Fibroblast of skin of scalp (primary cell): ENCODE data around the gene SLX4IP.

Source experiments
- DNase-seq: peaks from one replicate; pipeline ENCODE4 v3.0.0-alpha.2; 2013

Gene SLX4IP

DNA sequence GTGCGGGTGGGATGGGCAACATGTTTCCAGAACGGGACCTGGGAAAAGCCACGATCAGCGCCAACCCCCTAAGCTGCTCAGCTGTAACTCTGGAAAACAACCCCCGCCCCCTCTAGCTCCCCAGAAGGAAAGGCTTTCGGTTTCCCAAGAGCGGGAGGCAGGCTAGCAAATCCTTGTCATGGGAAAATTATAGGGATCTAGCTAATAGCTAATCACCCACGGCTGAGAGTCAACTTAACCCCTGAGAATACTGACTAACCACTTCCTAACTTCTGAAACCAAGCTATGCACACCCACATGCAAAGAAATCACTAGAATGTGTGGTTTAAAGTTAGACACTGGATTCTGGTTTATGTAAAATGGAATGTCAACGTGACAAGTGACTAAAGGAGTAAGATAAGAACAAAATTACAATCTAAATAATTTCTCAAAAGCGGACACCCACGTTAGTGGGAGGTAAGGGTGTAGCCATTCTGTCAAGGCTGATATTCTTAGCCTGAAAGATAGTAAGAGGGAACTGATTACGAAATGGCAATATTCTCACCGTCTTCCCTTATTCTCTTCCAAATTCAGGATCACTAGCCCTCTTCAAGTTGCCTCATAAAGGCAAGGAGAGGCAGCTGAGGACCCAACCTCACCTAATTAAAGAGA, 218.6 kb downstream of the SLX4IP start:
- peak; percentile 89 for DNase-seq

- DNase-seq, result no peak
Observed at GRCh38 chr20:10654250-10654610, 219.1 kb downstream of the SLX4IP start.

DNA sequence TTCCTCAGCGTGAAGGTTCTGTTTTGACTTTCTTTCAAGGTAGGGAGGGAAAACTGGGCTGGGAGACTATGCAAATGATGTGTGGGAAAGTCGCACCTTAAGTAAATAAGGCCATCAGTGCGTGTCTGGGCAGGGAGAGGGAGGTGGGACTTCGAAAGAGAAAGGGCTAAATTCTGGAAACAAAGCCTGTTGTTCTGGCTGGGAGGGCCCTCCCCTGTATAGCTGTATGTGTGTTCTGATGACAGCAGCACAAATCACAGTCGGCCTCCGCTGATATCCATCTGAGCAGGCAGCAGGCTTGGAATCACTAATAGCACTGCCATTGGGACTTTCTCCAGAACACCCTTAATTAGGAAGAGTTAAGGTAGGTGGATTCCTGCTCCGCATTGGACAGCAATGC, 219.5 kb downstream of the SLX4IP start:
- no peak for DNase-seq

DNA sequence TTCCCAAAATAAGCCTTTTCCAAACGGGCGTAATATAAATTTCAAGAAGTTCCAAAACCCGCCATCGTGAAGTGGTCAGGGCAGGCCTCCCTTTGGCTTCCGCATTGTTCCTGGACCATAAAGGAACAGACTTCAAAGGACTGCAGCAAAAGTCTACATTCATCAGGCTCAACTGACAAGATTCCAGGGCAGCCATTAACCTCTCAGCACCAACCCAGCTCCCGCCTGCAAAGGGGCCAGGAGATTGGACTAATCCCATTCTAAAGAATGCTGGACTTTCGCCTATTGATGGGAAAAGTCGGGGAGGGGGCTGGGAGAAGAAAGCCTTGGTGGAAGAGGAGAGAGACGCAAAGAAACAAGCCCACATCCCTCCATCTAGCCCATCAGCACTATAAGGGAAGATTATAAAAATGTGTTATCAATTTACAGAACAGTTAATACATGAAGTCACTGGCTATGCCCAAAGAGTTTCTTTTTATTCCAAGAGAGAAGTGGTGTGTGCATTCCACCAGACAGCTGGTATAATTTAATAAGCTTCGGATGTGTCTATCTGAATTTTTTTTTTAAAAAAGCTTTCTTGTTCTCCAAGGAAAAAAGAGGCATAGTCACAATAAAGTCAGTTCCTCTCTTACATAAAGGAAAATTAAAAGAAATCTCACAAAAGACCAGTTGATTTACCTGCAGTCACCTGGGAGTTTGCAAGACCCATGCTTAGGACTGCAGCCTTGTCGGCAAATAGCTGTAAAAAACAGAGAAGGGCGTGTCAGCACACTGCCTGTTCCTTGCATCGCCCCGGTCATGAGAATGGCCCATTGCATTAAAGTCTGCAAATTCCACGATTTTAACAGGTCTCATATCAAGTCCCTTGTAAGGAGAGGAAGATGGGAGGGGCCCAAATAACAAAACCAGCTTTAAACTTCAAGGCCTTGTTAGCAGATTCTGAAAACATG, 220.9 kb downstream of the SLX4IP start:
- no peak for DNase-seq

GRCh38 chr20:10657453-10657852, 222.3 kb downstream of the SLX4IP start:
- DNase-seq, result no peak

DNA sequence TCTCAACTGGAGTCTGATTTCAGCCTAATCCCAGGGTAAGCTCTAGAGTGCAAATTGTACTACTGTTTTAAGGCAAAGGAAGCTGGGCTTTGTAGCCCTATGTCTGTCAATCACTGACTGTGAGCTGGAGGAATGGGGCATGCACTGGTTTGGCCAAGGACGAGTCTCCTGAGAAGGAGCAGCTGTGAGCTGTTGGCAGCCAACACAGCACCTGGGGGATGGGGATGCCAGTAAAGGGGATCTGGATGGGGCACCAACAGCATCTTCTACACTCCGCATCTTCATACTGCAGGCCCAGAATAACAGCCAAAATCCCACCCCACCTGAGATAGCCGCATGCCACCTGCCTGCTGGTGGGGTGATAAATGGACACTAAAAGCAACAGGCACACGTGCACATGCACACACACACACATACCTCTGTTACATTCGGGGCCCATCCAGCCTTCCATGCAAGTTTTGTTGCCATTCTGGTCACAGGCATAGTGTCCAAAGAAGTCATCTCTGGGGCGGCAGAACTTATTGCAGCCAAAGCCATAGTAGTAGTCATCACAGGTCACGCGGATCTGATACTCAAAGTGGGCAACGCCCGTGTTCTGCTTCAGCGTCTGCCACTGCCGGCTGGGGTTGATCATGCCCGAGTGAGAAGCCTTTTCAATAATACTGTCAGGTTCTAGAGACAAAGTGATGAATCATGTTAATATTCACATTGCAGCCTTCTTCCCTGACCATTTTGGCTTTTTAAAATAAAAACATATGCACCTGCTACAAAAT, 223.1 kb downstream of the SLX4IP start:
- DNase-seq, result no peak

GRCh38 chr20:10658876-10659632, 223.9 kb downstream of the SLX4IP start:
- DNase-seq, result no peak

GRCh38 chr20:10659651-10660601, 224.8 kb downstream of the SLX4IP start:
- DNase-seq, result no peak

- DNase-seq, result no peak
Observed at GRCh38 chr20:10660661-10661060, 225.6 kb downstream of the SLX4IP start.

GRCh38 chr20:10661261-10661660, 226.2 kb downstream of the SLX4IP start:
- no peak for DNase-seq

DNA sequence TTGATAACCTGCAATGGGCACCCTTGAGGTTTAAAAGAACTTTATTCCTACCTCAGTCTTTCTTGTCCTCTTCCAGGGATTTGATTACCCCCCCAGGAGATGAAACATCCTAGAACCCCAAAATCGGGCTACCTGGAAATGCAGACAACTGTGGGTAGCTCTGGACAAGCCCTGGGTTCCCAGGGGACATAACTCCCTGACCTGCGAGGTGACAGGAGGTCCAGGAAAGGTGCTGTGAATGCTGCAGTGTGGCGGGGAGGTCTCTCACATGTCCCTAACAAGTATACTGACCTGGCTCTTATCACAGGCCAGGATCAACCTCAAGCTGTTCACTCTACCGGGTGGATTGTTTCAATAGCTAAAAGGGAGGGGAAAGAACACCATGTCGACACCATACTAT, 227.0 kb downstream of the SLX4IP start:
- DNase-seq, result no peak

DNA sequence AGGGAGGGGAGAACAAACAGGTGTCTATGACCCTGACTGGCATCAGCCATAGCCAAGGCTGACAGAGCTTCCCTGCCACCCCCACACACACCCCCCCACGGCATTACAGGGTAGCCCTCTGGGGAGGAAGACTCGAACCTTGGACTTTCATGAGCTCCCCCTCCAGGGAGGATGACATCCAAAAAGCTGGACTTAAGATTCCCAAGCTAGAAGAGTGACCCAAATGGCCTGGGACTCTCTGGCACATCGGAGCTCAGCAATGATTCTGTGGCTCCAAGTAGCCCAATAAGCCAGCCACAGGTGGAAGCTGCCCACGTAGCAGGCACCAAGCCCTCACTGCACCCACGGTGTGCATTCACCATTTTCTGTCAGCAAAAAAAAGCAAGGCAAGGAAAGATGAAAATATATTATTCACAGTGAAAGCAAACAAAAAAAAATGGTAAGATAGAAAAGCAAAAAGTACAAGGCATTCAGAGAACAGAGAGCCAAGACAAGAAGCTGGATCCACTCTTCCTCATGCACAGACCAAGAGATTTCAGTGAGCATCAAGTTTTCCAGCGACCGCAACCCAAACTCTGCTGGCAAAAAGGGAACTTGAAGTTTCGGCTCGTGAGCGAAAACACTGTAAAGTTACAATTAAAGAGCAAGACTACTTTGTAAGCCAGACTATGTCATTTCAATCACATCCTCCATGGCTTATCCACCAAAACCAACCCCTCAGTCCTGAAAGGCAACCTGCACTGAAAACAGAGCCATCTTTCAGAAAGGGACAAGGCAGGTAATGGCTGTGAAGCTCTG, 227.8 kb downstream of the SLX4IP start:
- DNase-seq, result no peak

DNA sequence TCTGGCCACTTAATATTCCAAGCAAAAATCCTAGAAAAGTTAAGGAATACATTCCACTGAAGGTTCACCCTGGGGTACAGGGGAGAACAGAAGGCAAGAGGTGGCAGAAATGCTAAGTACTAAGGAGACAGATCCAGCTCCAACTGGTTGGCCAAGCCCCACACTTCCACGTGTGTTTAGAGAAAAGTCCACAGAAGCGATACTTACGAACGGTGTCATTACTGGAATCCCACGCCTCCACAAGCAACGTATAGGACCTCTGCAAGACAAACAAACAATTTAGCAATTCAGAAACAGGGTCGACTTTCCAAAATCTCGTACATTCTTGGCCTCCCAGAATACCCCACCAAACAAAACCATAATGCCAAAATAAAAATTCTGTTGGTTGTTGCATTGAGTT, 228.7 kb downstream of the SLX4IP start:
- DNase-seq, result no peak

DNA sequence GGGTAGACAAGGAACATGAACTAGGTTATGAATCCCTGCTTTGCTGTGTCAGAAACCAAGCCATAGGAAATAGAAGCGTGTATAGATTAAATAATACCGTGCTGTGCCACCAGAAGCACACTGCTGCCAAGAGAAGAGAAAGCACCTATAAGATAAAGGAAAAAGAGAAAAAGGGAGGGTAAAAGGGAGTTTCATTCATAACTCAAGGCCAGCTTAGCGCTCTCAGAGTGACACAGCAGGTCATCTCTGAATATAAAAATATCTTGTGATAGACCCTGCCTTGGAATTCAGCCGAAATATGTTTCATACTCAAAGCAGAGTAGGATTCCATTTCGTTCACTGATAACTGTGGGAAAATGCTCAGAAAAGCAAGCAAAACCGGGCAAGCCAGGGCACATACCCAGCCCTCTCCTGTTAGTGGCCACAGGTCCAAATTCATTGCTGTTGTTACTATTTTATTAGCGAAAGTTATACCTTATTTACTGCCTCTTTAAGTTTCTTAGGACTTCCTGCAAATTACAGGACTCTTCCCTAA, 230.0 kb downstream of the SLX4IP start:
- DNase-seq, result no peak

GRCh38 chr20:10665791-10666190, 230.7 kb downstream of the SLX4IP start:
- no peak for DNase-seq

GRCh38 chr20:10666221-10667076, 231.3 kb downstream of the SLX4IP start:
- no peak for DNase-seq

- no peak for DNase-seq
Observed at GRCh38 chr20:10667077-10667401, 231.9 kb downstream of the SLX4IP start.

GRCh38 chr20:10667560-10668167, 232.6 kb downstream of the SLX4IP start:
- DNase-seq, result no peak
